ENCODE data around the gene THOC6. TPM values are rescaled to one million over a fixed set of nuclear protein-coding genes. Genes with fewer than 3 reads are reported as not detected.
A peak's percentile ranks its signal among the peaks of the same experiment; 100 is the strongest.

The THOC6 gene
- total RNA-seq, 2 donors from 2014 or later = 22.9 to 28.0 TPM

GRCh38 chr16:2976673-2977072 is 47.2 kb upstream of the THOC6 start:
- intact Hi-C loops (cut with DNase I) = no loop called here
- no peak for DNase-seq (ENCODE audit: low spot score)
- Histone ChIP-seq H3K27ac (peak overlapping the region; percentile 60 to 63), H3K4me3 (no peak overlapping the region), H3K9me3 (no peaks in the 10 kb centered on the region), H3K27me3 (replicated peaks; ENCODE audit: insufficient read depth) (no peaks in the 10 kb centered on the region), H3K36me3 (no peaks in the 10 kb centered on the region), H3K4me1 (replicated peaks) (peaks cover 33% of the 10 kb centered on the region)
- 89% methylated on average over 14 of the region's 15 CpGs for WGBS
- TF ChIP-seq POLR2A (IDR thresholded peaks at IDR 0.05) = no peak
- TF ChIP-seq CTCF (IDR thresholded peaks at IDR 0.05) = no peak
- TF ChIP-seq POLR2AphosphoS5 (IDR thresholded peaks at IDR 0.05) = no peak

- Histone ChIP-seq H3K9me3 (no peaks in the 10 kb centered on the region), H3K27ac (peak overlapping the region; percentile 60 to 63), H3K36me3 (no peaks in the 10 kb centered on the region), H3K4me1 (replicated peaks) (peaks cover 30% of the 10 kb centered on the region), H3K4me3 (no peak overlapping the region), H3K27me3 (replicated peaks; ENCODE audit: insufficient read depth) (no peaks in the 10 kb centered on the region)
- WGBS = 44% methylated on average over 6 of the region's 6 CpGs
- DNase-seq (ENCODE audit: low spot score) = peak; percentile 79
- TF ChIP-seq POLR2A (IDR thresholded peaks at IDR 0.05) (no peak), CTCF (IDR thresholded peaks at IDR 0.05) (no peak), POLR2AphosphoS5 (IDR thresholded peaks at IDR 0.05) (peak; percentile 73)
- intact Hi-C loops (cut with DNase I) = no loop called here
Observed at GRCh38 chr16:2977440-2977839, 46.4 kb upstream of the THOC6 start.

- DNase-seq (ENCODE audit: low spot score) = no peak
- H3K4me3 ChIP-seq = peak overlapping the region; percentile 59 to 69
- no peaks in the 10 kb centered on the region for H3K9me3 ChIP-seq
- H3K36me3 ChIP-seq = no peaks in the 10 kb centered on the region
- TF ChIP-seq CTCF (IDR thresholded peaks at IDR 0.05) (no peak), POLR2AphosphoS5 (IDR thresholded peaks at IDR 0.05) (no peak), POLR2A (IDR thresholded peaks at IDR 0.05) (no peak)
- intact Hi-C loops (cut with DNase I) = no loop called here
- WGBS = 3% methylated on average over 37 of the region's 43 CpGs
- no peak overlapping the region for H3K27ac ChIP-seq
- H3K4me1 ChIP-seq (replicated peaks) = peaks cover 11% of the 10 kb centered on the region
- H3K27me3 ChIP-seq (replicated peaks; ENCODE audit: insufficient read depth) = no peaks in the 10 kb centered on the region
Observed at GRCh38 chr16:2979669-2980226, 44.1 kb upstream of the THOC6 start.

GRCh38 chr16:2980227-2981176 is 43.3 kb upstream of the THOC6 start, which contains the start of gene PKMYT1:
PKMYT1 (minus strand) TSS chr16:2980446; CDS start chr16:2979657, 789 bp downstream.
- Histone ChIP-seq H3K4me1 (replicated peaks) (peaks cover 11% of the 10 kb centered on the region), H3K9me3 (no peaks in the 10 kb centered on the region), H3K4me3 (peak within 1 kb of the TSS; percentile 59 to 69), H3K27ac (peak within 1 kb of the TSS; percentile 86 to 89), H3K27me3 (replicated peaks; ENCODE audit: insufficient read depth) (no peaks in the 10 kb centered on the region), H3K36me3 (no peaks in the 10 kb centered on the region)
- intact Hi-C loops (cut with DNase I) = no loop called here
- TF ChIP-seq POLR2A (IDR thresholded peaks at IDR 0.05) (peak; percentile 89), CTCF (IDR thresholded peaks at IDR 0.05) (peak in 2 of 4 experiments; percentile 14 to 19), POLR2AphosphoS5 (IDR thresholded peaks at IDR 0.05) (peak; percentile 81)
- 10% methylated on average over 59 of the region's 91 CpGs for WGBS
- peak; percentile 85 for DNase-seq (ENCODE audit: low spot score)
